HCT116 (cell line): ENCODE data around the gene SPSB4. TPM values are rescaled to one million over a fixed set of nuclear protein-coding genes. Genes with fewer than 3 reads are reported as not detected.

Source experiments
- ATAC-seq: fragments of 200-7000 bp; cut with Tn5 transposase; 2 replicates; pipeline ENCODE4 v1.9.1; 2020; ENCODE audit warnings: mild to moderate bottlenecking, moderate library complexity
- BruUV-seq: library from RNA; stranded (reverse); fragments of 400-500 nt; replicated peaks from 2 replicates; lab custom pipeline; 2021; lab: Mats Ljungman, UMichigan
- CTCF ChIA-PET: fragments of 300-600 bp; sonication (Branson Sonifier 250); formaldehyde crosslinking; loops from one replicate; lab custom pipeline; 2021; ENCODE audit warnings: antibody characterized with exemption; lab: Charles Lee
- POLR2A ChIA-PET: fragments of 300-600, 350-600 bp; sonication (Branson Sonifier 250); formaldehyde crosslinking; loops from one replicate; lab custom pipeline; 2021; ENCODE audit warnings: antibody characterized with exemption; lab: Charles Lee
- RAD21 ChIA-PET, 2 experiments: fragments of 300-600 bp; sonication (Branson Sonifier 250); formaldehyde crosslinking; loops; one replicate each; lab custom pipeline; 2023; ENCODE audit warnings: low total read pairs in 2 of 2; ENCODE audit not compliant: uncharacterized antibody in 2 of 2, unreplicated experiment in 2 of 2, low non-redundant PET in 1 of 2; lab: Charles Lee
- DNase-seq: peaks from one replicate; pipeline ENCODE4 v3.0.0-alpha.2; 2010; ENCODE audit warnings: low read depth, low spot score
- H2AFZ ChIP-seq: fragments of 200-600 bp; shearing (Covaris generic), sonication (generic); 2 replicates; pipeline ENCODE4 v1.6.1; 2017; ENCODE audit warnings: low read depth, mixed run types, mixed read lengths, antibody characterized with exemption, low read length; ENCODE audit not compliant: poor library complexity, severe bottlenecking
- H3K27ac ChIP-seq: 2 replicates; pipeline ENCODE4 v1.5.1; 2012; ENCODE audit warnings: low read depth, low read length
- H3K27me3 ChIP-seq: fragments of 200-600 bp; sonication (generic); 2 replicates; pipeline ENCODE4 v1.6.1; 2016; ENCODE audit warnings: mixed run types, low read length, mixed read lengths; ENCODE audit not compliant: insufficient read depth
- H3K36me3 ChIP-seq, 2 experiments: fragments of 200-500 bp in 1 of 2; fragments of 200-600 bp in 1 of 2; sonication (Bioruptor generic) in 1 of 2; sonication (generic) in 1 of 2; 2 replicates each; pipeline versions ENCODE4 v1.5.1 to v1.6.1; 2014 to 2016; ENCODE audit warnings: low read length in 2 of 2, inconsistent platforms in 1 of 2, mixed read lengths in 1 of 2, mixed run types in 1 of 2; ENCODE audit not compliant: insufficient read depth in 2 of 2, control insufficient read depth in 1 of 2
- H3K4me1 ChIP-seq, 2 experiments: fragments of 200-600 bp in 1 of 2; sonication (generic) in 1 of 2; 2 replicates each; pipeline versions ENCODE4 v1.5.1 to v1.6.1; 2012 to 2017; ENCODE audit warnings: low read length in 2 of 2, inconsistent platforms in 1 of 2, mild to moderate bottlenecking in 1 of 2, mixed read lengths in 1 of 2, mixed run types in 1 of 2, moderate library complexity in 1 of 2; ENCODE audit not compliant: insufficient read depth in 2 of 2, control insufficient read depth in 1 of 2
- H3K4me2 ChIP-seq: fragments of 200-600 bp; sonication (generic); 2 replicates; pipeline ENCODE4 v1.6.1; 2017; ENCODE audit warnings: mixed run types, low read length, mixed read lengths
- H3K4me3 ChIP-seq, 2 experiments: fragments of 200-600 bp in 1 of 2; sonication (generic) in 1 of 2; replicated peaks in 1 of 2; 2 replicates each; pipeline ENCODE4 v1.5.1; 2011 to 2016; ENCODE audit warnings: low read length in 2 of 2, control low read depth in 1 of 2, low read depth in 1 of 2, mild to moderate bottlenecking in 1 of 2, mixed read lengths in 1 of 2, mixed run types in 1 of 2
- H3K79me2 ChIP-seq: fragments of 200-600 bp; sonication (generic); 2 replicates; pipeline ENCODE4 v1.6.1; 2017; ENCODE audit warnings: mild to moderate bottlenecking, mixed run types, low read length, moderate library complexity, mixed read lengths; ENCODE audit not compliant: insufficient read depth
- H3K9ac ChIP-seq: fragments of 200-600 bp; sonication (generic); 2 replicates; pipeline ENCODE4 v1.6.1; 2016; ENCODE audit warnings: low read length, mixed read lengths
- H3K9me2 ChIP-seq: fragments of 200-600 bp; sonication (generic), shearing (Covaris generic); 2 replicates; pipeline ENCODE4 v1.6.1; 2017; ENCODE audit warnings: mixed run types, mild to moderate bottlenecking, moderate library complexity; ENCODE audit not compliant: insufficient read depth
- H3K9me3 ChIP-seq, 2 experiments: fragments of 200-500 bp in 1 of 2; fragments of 200-600 bp in 1 of 2; sonication (Bioruptor generic) in 1 of 2; sonication (generic) in 1 of 2; 2 replicates each; pipeline ENCODE4 v1.6.1; 2014 to 2017; ENCODE audit warnings: low read length in 2 of 2, mixed read lengths in 2 of 2, inconsistent platforms in 1 of 2, low read depth in 1 of 2, mild to moderate bottlenecking in 1 of 2, mixed run types in 1 of 2, moderate library complexity in 1 of 2; ENCODE audit not compliant: control insufficient read depth in 1 of 2, insufficient read depth in 1 of 2
- H4K20me1 ChIP-seq: fragments of 200-600 bp; sonication (generic), shearing (Covaris generic); 2 replicates; pipeline ENCODE4 v1.6.1; 2017; ENCODE audit warnings: mixed run types, mild to moderate bottlenecking, moderate library complexity; ENCODE audit not compliant: insufficient read depth
- CBX3 ChIP-seq: IDR thresholded peaks from 2 replicates; pipeline ENCODE4 v1.6.1; 2012; ENCODE audit warnings: low read depth
- CEBPB ChIP-seq: IDR thresholded peaks from 2 replicates; pipeline ENCODE4 v1.6.1; 2012; ENCODE audit warnings: low read depth
- EGR1 ChIP-seq: IDR thresholded peaks from 2 replicates; pipeline ENCODE4 v1.6.1; 2012; ENCODE audit warnings: low read depth
- EZH2 ChIP-seq: fragments of 200-600 bp; sonication (generic); IDR thresholded peaks from 2 replicates; pipeline ENCODE4 v1.6.1; 2017; ENCODE audit warnings: antibody characterized with exemption, mixed run types
- EZH2phosphoT487 ChIP-seq: fragments of 200-600 bp; IDR thresholded peaks from 2 replicates; pipeline ENCODE4 v1.6.1; 2018; ENCODE audit warnings: antibody characterized with exemption, borderline replicate concordance
- SIN3A ChIP-seq: IDR thresholded peaks from 2 replicates; pipeline ENCODE4 v1.6.1; 2012; ENCODE audit warnings: low read depth
- SP1 ChIP-seq: IDR thresholded peaks from 2 replicates; pipeline ENCODE4 v1.6.1; 2012; ENCODE audit warnings: low read depth
- SRF ChIP-seq: IDR thresholded peaks from 2 replicates; pipeline ENCODE4 v1.6.1; 2012; ENCODE audit warnings: low read depth
- TCF7L2 ChIP-seq: IDR thresholded peaks from 2 replicates; pipeline ENCODE4 v1.7.0; 2011; ENCODE audit warnings: borderline replicate concordance, inconsistent platforms; ENCODE audit not compliant: insufficient read depth, insufficient read length; ENCODE audit errors: extremely low read depth
- YY1 ChIP-seq: IDR thresholded peaks from 2 replicates; pipeline ENCODE4 v1.6.1; 2011; ENCODE audit warnings: low read length, low read depth, moderate library complexity, mild to moderate bottlenecking; ENCODE audit not compliant: insufficient replicate concordance; ENCODE audit errors: extremely low read depth
- ZNF274 ChIP-seq: fragments of 200-500 bp; sonication (Bioruptor generic); IDR thresholded peaks from 2 replicates; pipeline ENCODE4 v1.6.1; 2014; ENCODE audit warnings: mild to moderate bottlenecking, low read depth, low read length, inconsistent platforms
- intact Hi-C: fragments of 100-400 bp; cut with micrococcal nuclease; formaldehyde crosslinking; loops from 2 replicates; pipeline ENCODE4 v1.10.0; 2022
- total RNA-seq: library from RNA; stranded (reverse); gene quantifications from one replicate; pipeline ENCODE4 v1.2.1, GENCODE V29; 2021; ENCODE audit not compliant: unreplicated experiment
- TF ChIP-seq, protein P1 (sequence below): IDR thresholded peaks from 2 replicates; pipeline ENCODE4 v1.6.1; 2012
- TF ChIP-seq, protein P2 (sequence below): IDR thresholded peaks from 2 replicates; pipeline ENCODE4 v1.6.1; 2012; ENCODE audit warnings: low read depth

The SPSB4 gene
- total RNA-seq, 1 experiment from 2014 or later: 0.57 TPM

DNA sequence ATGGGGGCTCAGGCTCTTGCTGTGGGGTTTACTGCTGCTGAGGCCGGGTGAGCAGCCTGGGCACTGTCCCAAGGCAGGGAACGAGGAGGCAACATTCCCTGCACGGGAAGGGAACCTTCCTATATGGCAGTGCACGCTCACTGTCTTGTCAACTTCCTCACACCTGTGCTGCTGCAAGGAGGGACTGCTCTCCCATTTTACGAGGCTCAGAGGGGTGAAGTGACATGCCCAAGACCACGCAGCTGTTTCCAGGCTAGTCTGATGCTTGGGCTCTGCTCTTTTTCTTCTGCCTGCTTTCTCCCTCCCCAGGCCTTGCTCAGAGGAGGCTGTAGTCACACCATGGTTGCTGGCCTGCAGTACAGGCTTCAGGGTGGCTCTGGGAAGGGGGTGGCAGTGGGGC, 41.5 kb downstream of the SPSB4 start:
- ChIA-PET POLR2A (no interaction called here), CTCF (no interaction called here), RAD21 (no interaction called here)
- no peaks in the 10 kb centered on the region for H4K20me1 ChIP-seq
- H3K4me3 ChIP-seq: no peak overlapping the region
- BruUV-seq: no TSS peak
- no peaks in the 10 kb centered on the region for H3K27me3 ChIP-seq
- intact Hi-C loops: no loop called here
- H3K9me2 ChIP-seq: no peaks in the 10 kb centered on the region
- TF ChIP-seq CBX3: no peak
- TF ChIP-seq TCF7L2: no peak
- no peak for TF ChIP-seq SRF
- no peak for TF ChIP-seq ZNF274
- TF ChIP-seq, protein P1, sequence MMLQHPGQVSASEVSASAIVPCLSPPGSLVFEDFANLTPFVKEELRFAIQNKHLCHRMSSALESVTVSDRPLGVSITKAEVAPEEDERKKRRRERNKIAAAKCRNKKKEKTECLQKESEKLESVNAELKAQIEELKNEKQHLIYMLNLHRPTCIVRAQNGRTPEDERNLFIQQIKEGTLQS: no peak
- no peak for TF ChIP-seq EZH2
- TF ChIP-seq YY1: no peak
- TF ChIP-seq SP1: no peak
- no peak for TF ChIP-seq SIN3A
- TF ChIP-seq, protein P2, sequence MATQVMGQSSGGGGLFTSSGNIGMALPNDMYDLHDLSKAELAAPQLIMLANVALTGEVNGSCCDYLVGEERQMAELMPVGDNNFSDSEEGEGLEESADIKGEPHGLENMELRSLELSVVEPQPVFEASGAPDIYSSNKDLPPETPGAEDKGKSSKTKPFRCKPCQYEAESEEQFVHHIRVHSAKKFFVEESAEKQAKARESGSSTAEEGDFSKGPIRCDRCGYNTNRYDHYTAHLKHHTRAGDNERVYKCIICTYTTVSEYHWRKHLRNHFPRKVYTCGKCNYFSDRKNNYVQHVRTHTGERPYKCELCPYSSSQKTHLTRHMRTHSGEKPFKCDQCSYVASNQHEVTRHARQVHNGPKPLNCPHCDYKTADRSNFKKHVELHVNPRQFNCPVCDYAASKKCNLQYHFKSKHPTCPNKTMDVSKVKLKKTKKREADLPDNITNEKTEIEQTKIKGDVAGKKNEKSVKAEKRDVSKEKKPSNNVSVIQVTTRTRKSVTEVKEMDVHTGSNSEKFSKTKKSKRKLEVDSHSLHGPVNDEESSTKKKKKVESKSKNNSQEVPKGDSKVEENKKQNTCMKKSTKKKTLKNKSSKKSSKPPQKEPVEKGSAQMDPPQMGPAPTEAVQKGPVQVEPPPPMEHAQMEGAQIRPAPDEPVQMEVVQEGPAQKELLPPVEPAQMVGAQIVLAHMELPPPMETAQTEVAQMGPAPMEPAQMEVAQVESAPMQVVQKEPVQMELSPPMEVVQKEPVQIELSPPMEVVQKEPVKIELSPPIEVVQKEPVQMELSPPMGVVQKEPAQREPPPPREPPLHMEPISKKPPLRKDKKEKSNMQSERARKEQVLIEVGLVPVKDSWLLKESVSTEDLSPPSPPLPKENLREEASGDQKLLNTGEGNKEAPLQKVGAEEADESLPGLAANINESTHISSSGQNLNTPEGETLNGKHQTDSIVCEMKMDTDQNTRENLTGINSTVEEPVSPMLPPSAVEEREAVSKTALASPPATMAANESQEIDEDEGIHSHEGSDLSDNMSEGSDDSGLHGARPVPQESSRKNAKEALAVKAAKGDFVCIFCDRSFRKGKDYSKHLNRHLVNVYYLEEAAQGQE: no peak
- no peak for TF ChIP-seq EZH2phosphoT487
- TF ChIP-seq EGR1: no peak
- TF ChIP-seq CEBPB: no peak
- H3K9me3 ChIP-seq: no peaks in the 10 kb centered on the region
- no peaks in the 10 kb centered on the region for H3K79me2 ChIP-seq
- no peak overlapping the region for H3K4me2 ChIP-seq
- no peak for DNase-seq
- no peaks in the 10 kb centered on the region for H3K36me3 ChIP-seq
- H2AFZ ChIP-seq: no peak overlapping the region
- H3K4me1 ChIP-seq: no peaks in the 10 kb centered on the region
- H3K9ac ChIP-seq: no peak overlapping the region
- no peak for ATAC-seq
- H3K27ac ChIP-seq: no peak overlapping the region
